ENCODE data around the gene DYNC1I2.

GRCh38 chr2:171675810-171676345 lies 11.4 kb upstream of the DYNC1I2 start:
- TF ChIP-seq CTCF (IDR thresholded peaks at IDR 0.05; ENCODE audit: borderline replicate concordance, extremely low read depth, low read length, poor library complexity, severe bottlenecking) (no peak), EZH2 (IDR thresholded peaks at IDR 0.05; ENCODE audit: borderline replicate concordance, low read depth, low read length, severe bottlenecking) (no peak)

Data from DND-41 (cell line).